K562 (cell line): ENCODE results near the gene RBX1. TPM values are rescaled to one million over a fixed set of nuclear protein-coding genes. Genes with fewer than 3 reads are reported as not detected.
A peak's percentile ranks its signal among the peaks of the same experiment; 100 is the strongest.

Source experiments
- EP300 ChIP-seq: IDR thresholded peaks from 2 replicates; pipeline ENCODE4 v1.6.1; 2012; ENCODE audit warnings: low read length, improper control_type of control experiment
- FUS ChIP-seq: fragments of 200-400 bp; formaldehyde crosslinking; optimal IDR thresholded peaks from 2 replicates; pipeline ENCODE3; 2017; ENCODE audit warnings: low read depth, low read length
- KAT7 ChIP-seq: sonication (generic); formaldehyde crosslinking; IDR thresholded peaks from 2 replicates; pipeline ENCODE4 v1.8.0; 2022; ENCODE audit warnings: missing genetic modification reagents, mild to moderate bottlenecking, borderline replicate concordance
- POLR2A ChIP-seq: fragments of 450-650 bp; conservative IDR thresholded peaks from 2 replicates; pipeline ENCODE4 v1.6.1; 2016
- POLR2B ChIP-seq: fragments of 450-650 bp; IDR thresholded peaks from 2 replicates; pipeline ENCODE4 v1.6.1; 2018; ENCODE audit warnings: low read depth; ENCODE audit not compliant: partially characterized antibody
- RAD51 ChIP-seq: fragments of 450-650 bp; IDR thresholded peaks from 2 replicates; pipeline ENCODE4 v1.7.1; 2016; ENCODE audit warnings: low read depth, mild to moderate bottlenecking, borderline replicate concordance
- SMAD1 ChIP-seq: fragments of 150-350 bp; IDR thresholded peaks from 2 replicates; pipeline ENCODE4 v1.6.1; 2014; ENCODE audit warnings: low read length, low read depth; ENCODE audit not compliant: partially characterized antibody
- SMARCA4 ChIP-seq: fragments of 450-650 bp; IDR thresholded peaks from 2 replicates; pipeline ENCODE4 v1.6.1; 2016
- TBL1XR1 ChIP-seq, 2 experiments: IDR thresholded peaks; 2 replicates each; pipeline ENCODE4 v1.6.1; 2012; ENCODE audit warnings: improper control_type of control experiment in 2 of 2, low read length in 2 of 2, mild to moderate bottlenecking in 1 of 2
- polyA plus RNA-seq, 8 experiments: library from polyadenylated mRNA; depleted of rRNA in 4 of 8; stranded (reverse) in 5 of 8; unstranded in 3 of 8; fragments of >200 nt; fragmentation: Nextera tagmentation in 2 of 8; fragmentation: Illumina TruSeq in 1 of 8; extraction: Ambion mirVana in 2 of 8; extraction: Trizol in 1 of 8; gene quantifications; 2 replicates each; pipeline versions ENCODE4 v1.2.1 to v1.2.3, GENCODE V29; 2011 to 2014; ENCODE audit warnings: inconsistent platforms in 1 of 8, missing spikeins in 1 of 8
- total RNA-seq, 7 experiments: library from RNA; depleted of rRNA in 6 of 7; stranded (reverse); fragments of >200 nt in 6 of 7; fragmentation: Illumina TruSeq in 2 of 7; extraction: Trizol in 2 of 7; gene quantifications; 2 replicates each; pipeline versions ENCODE4 v1.2.1 to v1.2.3, GENCODE V29; 2011 to 2021; ENCODE audit warnings: low replicate concordance in 1 of 7
- TF ChIP-seq, protein P1 (sequence below): sonication (generic); formaldehyde crosslinking; IDR thresholded peaks from 2 replicates; pipeline ENCODE4 v1.8.0; 2022; ENCODE audit warnings: missing genetic modification reagents, mild to moderate bottlenecking, borderline replicate concordance
- TF ChIP-seq, protein P2 (sequence below): fragments of 450-650 bp; IDR thresholded peaks from 2 replicates; pipeline ENCODE4 v1.6.1; 2016; ENCODE audit warnings: antibody characterized with exemption
- TF ChIP-seq, protein P3 (sequence below), 2 experiments: fragments of 450-650 bp in 1 of 2; sonication (generic) in 1 of 2; formaldehyde crosslinking in 1 of 2; IDR thresholded peaks; 2 replicates each; pipeline versions ENCODE4 v1.7.1 to v1.9.0; 2016 to 2022; ENCODE audit warnings: inconsistent platforms in 1 of 2, mild to moderate bottlenecking in 1 of 2, missing genetic modification reagents in 1 of 2
- TF ChIP-seq, protein P4 (sequence below): fragments of 250-450 bp; sonication (Bioruptor Pico); IDR thresholded peaks from 2 replicates; pipeline ENCODE4 v1.9.0; 2021; ENCODE audit warnings: mild to moderate bottlenecking, inconsistent platforms

RBX1 gene
- total and polyA plus RNA-seq, 9 of the 15 experiments (the other 6 are each of a cell fraction or from before 2014, with no cell fraction given), result 44.0 to 259 (median 67.9) TPM

DNA sequence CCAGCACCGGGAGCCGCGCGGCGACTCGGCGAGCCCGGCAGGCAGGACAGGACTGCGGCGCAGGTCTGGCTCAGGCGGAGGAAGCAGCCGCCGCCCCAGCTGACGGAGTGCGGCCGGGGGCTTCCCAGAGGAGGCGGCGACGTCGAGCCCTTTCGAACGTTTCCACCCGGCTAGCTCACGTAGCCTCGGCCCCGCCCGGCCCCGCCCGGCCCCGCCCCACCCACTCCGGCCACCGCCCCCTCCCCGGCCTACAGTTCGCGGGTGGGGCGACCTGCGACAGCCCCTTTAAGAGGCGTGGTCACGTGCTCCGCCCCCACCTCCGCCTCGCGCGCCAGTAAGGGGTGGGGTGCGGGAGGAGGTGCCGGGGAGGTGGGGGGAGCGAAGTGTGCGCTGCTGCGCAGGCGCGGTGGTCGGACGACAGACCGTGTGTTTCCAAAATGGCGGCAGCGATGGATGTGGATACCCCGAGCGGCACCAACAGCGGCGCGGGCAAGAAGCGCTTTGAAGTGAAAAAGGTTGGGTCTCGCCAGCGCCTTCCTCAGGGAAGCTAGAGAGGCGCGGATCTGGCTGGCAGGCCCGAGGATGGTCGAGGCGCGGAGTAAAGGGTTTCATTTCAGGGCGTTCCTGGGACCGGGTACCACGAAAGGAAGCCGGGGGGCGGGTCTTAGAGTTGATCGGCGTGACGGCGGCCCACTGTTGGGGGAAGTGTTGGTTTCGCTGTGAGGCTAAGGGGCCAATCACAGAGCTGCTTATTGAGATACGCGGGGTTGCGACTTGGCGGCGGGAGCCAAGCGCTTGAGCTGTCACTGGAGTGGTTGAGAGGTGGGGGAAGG is at the start of gene RBX1 (continued):
- TF ChIP-seq, protein P1, sequence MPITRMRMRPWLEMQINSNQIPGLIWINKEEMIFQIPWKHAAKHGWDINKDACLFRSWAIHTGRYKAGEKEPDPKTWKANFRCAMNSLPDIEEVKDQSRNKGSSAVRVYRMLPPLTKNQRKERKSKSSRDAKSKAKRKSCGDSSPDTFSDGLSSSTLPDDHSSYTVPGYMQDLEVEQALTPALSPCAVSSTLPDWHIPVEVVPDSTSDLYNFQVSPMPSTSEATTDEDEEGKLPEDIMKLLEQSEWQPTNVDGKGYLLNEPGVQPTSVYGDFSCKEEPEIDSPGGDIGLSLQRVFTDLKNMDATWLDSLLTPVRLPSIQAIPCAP (CRISPR knock-in tag), result no peak
- peak; percentile 88 for TF ChIP-seq RAD51
- TF ChIP-seq SMAD1, result no peak
- TF ChIP-seq POLR2A, result peak; percentile 95
- TF ChIP-seq, protein P2, sequence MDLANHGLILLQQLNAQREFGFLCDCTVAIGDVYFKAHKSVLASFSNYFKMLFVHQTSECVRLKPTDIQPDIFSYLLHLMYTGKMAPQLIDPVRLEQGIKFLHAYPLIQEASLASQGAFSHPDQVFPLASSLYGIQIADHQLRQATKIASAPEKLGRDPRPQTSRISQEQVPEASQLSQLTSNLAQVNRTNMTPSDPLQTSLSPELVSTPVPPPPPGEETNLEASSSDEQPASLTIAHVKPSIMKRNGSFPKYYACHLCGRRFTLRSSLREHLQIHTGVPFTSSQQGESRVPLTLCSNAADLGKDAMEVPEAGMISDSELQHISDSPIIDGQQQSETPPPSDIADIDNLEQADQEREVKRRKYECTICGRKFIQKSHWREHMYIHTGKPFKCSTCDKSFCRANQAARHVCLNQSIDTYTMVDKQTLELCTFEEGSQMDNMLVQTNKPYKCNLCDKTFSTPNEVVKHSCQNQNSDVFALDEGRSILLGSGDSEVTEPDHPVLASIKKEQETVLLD, result peak; percentile 81
- TF ChIP-seq EP300, result peak; percentile 8; the same call in 1 of the 2 replicates
- peak; percentile 81 for TF ChIP-seq POLR2B
- TF ChIP-seq, protein P3, sequence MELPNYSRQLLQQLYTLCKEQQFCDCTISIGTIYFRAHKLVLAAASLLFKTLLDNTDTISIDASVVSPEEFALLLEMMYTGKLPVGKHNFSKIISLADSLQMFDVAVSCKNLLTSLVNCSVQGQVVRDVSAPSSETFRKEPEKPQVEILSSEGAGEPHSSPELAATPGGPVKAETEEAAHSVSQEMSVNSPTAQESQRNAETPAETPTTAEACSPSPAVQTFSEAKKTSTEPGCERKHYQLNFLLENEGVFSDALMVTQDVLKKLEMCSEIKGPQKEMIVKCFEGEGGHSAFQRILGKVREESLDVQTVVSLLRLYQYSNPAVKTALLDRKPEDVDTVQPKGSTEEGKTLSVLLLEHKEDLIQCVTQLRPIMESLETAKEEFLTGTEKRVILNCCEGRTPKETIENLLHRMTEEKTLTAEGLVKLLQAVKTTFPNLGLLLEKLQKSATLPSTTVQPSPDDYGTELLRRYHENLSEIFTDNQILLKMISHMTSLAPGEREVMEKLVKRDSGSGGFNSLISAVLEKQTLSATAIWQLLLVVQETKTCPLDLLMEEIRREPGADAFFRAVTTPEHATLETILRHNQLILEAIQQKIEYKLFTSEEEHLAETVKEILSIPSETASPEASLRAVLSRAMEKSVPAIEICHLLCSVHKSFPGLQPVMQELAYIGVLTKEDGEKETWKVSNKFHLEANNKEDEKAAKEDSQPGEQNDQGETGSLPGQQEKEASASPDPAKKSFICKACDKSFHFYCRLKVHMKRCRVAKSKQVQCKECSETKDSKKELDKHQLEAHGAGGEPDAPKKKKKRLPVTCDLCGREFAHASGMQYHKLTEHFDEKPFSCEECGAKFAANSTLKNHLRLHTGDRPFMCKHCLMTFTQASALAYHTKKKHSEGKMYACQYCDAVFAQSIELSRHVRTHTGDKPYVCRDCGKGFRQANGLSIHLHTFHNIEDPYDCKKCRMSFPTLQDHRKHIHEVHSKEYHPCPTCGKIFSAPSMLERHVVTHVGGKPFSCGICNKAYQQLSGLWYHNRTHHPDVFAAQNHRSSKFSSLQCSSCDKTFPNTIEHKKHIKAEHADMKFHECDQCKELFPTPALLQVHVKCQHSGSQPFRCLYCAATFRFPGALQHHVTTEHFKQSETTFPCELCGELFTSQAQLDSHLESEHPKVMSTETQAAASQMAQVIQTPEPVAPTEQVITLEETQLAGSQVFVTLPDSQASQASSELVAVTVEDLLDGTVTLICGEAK (IDR thresholded peaks at IDR 0.05), result peak; percentile 73
- TF ChIP-seq, protein P3 (CRISPR knock-in tag; IDR thresholded peaks at IDR 0.05), result no peak
- 0 out of 4 replicates have a peak, but pooled peaks of 1 of the 2 experiments have one; percentile 1 for TF ChIP-seq TBL1XR1 (IDR thresholded peaks at IDR 0.05; ENCODE audit: low read length in 2 of 2)
- no peak for TF ChIP-seq FUS
- TF ChIP-seq SMARCA4, result no peak
- TF ChIP-seq, protein P4, sequence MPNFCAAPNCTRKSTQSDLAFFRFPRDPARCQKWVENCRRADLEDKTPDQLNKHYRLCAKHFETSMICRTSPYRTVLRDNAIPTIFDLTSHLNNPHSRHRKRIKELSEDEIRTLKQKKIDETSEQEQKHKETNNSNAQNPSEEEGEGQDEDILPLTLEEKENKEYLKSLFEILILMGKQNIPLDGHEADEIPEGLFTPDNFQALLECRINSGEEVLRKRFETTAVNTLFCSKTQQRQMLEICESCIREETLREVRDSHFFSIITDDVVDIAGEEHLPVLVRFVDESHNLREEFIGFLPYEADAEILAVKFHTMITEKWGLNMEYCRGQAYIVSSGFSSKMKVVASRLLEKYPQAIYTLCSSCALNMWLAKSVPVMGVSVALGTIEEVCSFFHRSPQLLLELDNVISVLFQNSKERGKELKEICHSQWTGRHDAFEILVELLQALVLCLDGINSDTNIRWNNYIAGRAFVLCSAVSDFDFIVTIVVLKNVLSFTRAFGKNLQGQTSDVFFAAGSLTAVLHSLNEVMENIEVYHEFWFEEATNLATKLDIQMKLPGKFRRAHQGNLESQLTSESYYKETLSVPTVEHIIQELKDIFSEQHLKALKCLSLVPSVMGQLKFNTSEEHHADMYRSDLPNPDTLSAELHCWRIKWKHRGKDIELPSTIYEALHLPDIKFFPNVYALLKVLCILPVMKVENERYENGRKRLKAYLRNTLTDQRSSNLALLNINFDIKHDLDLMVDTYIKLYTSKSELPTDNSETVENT (CRISPR knock-in tag), result peak; percentile 44; the same call in 1 of the 2 replicates
- TF ChIP-seq KAT7, result peak; percentile 57; the same call in 1 of the 2 replicates
